ENCODE measurements around the gene MSTO1. TPM values are rescaled to one million over a fixed set of nuclear protein-coding genes. Genes with fewer than 3 reads are reported as not detected.
"Not testable (repeated sequence)": the region's sequence is repeated elsewhere in the genome, so short reads cannot be mapped to it uniquely, and the experiment has no call there.

MSTO1 gene
- total and polyA plus RNA-seq, 2 donors (not counting 1 experiment from before 2014, with no cell fraction given), result 14.9 to 21.3 TPM

- Histone ChIP-seq H3K79me2 (ENCODE audit: control insufficient read depth, insufficient read depth, low read length) (peaks cover 23% of the 10 kb centered on the region), H3K36me3 (ENCODE audit: control insufficient read depth, insufficient read depth, low read length) (no peaks in the 10 kb centered on the region)
Observed at GRCh38 chr1:155569988-155570592, 39.9 kb upstream of the MSTO1 start.

DNA sequence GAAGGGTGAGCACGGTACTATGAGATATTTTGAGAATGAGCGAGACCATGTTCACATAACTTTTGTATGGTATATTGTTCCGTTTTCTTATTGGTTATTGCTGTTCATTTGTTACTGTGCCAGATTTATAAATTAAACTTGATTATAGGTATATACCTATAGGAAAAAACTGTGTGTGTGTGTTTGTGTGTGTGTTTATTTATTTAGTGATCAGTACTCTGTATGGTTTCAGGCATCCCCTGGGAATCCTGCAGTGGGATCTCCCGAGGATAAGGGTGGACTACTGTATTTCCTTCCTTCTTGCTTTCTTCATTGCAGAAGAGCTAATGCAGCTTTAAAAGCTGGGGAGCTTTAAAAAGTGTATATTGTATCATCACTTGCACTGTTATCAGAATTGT, 39.4 kb upstream of the MSTO1 start:
- H3K27ac ChIP-seq (ENCODE audit: insufficient read depth, low read length), result no peak overlapping the region

More at GRCh38 chr1:155569988-155570592, 39.9 kb upstream of the MSTO1 start:
- Histone ChIP-seq H3K4me1 (ENCODE audit: control insufficient read depth, extremely low read depth, insufficient read depth, low read length) (no peaks in the 10 kb centered on the region), H4K20me1 (ENCODE audit: control insufficient read depth, extremely low read depth, insufficient read depth, low read length) (no peaks in the 10 kb centered on the region), H3K4me2 (ENCODE audit: extremely low read depth, insufficient read depth, low read length) (no peak overlapping the region), H3K9me3 (ENCODE audit: control insufficient read depth, insufficient read depth, low read depth, low read length) (no peaks in the 10 kb centered on the region), H3K27ac (ENCODE audit: insufficient read depth, low read length) (no peak overlapping the region), H3K4me3 (replicated peaks in 1 of 4; ENCODE audit: control extremely low read depth in 1 of 4, insufficient read depth in 1 of 4, low read depth in 3 of 4, low read length in 4 of 4) (no peak overlapping the region), H3K9ac (ENCODE audit: insufficient read depth, low read length) (no peak overlapping the region), H2AFZ (ENCODE audit: low read length) (no peak overlapping the region), H3K27me3 (ENCODE audit: control insufficient read depth, insufficient read depth, low read length) (no peaks in the 10 kb centered on the region)
- TF ChIP-seq, protein P1, sequence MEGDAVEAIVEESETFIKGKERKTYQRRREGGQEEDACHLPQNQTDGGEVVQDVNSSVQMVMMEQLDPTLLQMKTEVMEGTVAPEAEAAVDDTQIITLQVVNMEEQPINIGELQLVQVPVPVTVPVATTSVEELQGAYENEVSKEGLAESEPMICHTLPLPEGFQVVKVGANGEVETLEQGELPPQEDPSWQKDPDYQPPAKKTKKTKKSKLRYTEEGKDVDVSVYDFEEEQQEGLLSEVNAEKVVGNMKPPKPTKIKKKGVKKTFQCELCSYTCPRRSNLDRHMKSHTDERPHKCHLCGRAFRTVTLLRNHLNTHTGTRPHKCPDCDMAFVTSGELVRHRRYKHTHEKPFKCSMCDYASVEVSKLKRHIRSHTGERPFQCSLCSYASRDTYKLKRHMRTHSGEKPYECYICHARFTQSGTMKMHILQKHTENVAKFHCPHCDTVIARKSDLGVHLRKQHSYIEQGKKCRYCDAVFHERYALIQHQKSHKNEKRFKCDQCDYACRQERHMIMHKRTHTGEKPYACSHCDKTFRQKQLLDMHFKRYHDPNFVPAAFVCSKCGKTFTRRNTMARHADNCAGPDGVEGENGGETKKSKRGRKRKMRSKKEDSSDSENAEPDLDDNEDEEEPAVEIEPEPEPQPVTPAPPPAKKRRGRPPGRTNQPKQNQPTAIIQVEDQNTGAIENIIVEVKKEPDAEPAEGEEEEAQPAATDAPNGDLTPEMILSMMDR (conservative IDR thresholded peaks at IDR 0.05 in 1 of 2, IDR thresholded peaks at IDR 0.05 in 1 of 2; ENCODE audit: low read depth in 1 of 2, low read length in 2 of 2), result no peak
- TF ChIP-seq EZH2 (IDR thresholded peaks at IDR 0.05; ENCODE audit: low read length, missing control alignments), result no peak
- DNase-seq (ENCODE audit: low read depth in 2 of 2), result peak; percentile 75 to 77

DNA sequence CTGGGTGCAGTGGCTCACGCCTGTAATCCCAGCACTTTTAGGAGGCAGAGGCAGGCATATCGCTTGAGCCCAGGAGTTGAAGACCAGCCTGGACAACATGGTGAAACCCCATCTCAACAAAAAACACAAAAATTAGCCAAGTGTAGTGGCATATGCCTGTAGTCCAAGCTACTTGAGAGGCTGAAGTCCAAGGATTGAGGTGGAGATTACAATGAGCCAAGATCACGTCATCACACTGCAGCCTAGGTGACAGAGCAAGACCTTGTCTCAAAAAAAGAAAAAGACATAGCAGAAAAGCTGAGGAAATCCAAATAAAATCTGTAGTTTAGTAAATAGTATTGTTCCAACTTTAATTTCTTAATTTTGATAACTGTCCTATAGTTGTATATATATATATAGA, 35.9 kb upstream of the MSTO1 start:
- Histone ChIP-seq H3K27ac (ENCODE audit: insufficient read depth, low read length) (no peak overlapping the region), H3K4me3 (replicated peaks in 1 of 4; ENCODE audit: control extremely low read depth in 1 of 4, insufficient read depth in 1 of 4, low read depth in 3 of 4, low read length in 4 of 4) (no peak overlapping the region), H3K9me3 (ENCODE audit: control insufficient read depth, insufficient read depth, low read depth, low read length) (no peaks in the 10 kb centered on the region), H3K4me2 (ENCODE audit: extremely low read depth, insufficient read depth, low read length) (no peak overlapping the region), H3K27me3 (ENCODE audit: control insufficient read depth, insufficient read depth, low read length) (no peaks in the 10 kb centered on the region), H3K36me3 (ENCODE audit: control insufficient read depth, insufficient read depth, low read length) (no peaks in the 10 kb centered on the region), H4K20me1 (ENCODE audit: control insufficient read depth, extremely low read depth, insufficient read depth, low read length) (no peaks in the 10 kb centered on the region), H3K79me2 (ENCODE audit: control insufficient read depth, insufficient read depth, low read length) (peaks cover 2% of the 10 kb centered on the region), H3K9ac (ENCODE audit: insufficient read depth, low read length) (no peak overlapping the region), H3K4me1 (ENCODE audit: control insufficient read depth, extremely low read depth, insufficient read depth, low read length) (no peaks in the 10 kb centered on the region), H2AFZ (ENCODE audit: low read length) (no peak overlapping the region)
- no peak for TF ChIP-seq EZH2 (IDR thresholded peaks at IDR 0.05; ENCODE audit: low read length, missing control alignments)
- TF ChIP-seq, protein P1 (conservative IDR thresholded peaks at IDR 0.05 in 1 of 2, IDR thresholded peaks at IDR 0.05 in 1 of 2; ENCODE audit: low read depth in 1 of 2, low read length in 2 of 2), result no peak
- no peak for DNase-seq (ENCODE audit: low read depth in 2 of 2)

More for the DNA sequence above, 39.4 kb upstream of the MSTO1 start:
- H3K4me1 ChIP-seq (ENCODE audit: control insufficient read depth, extremely low read depth, insufficient read depth, low read length), result no peaks in the 10 kb centered on the region
- no peak overlapping the region for H3K4me3 ChIP-seq (replicated peaks in 1 of 4; ENCODE audit: control extremely low read depth in 1 of 4, insufficient read depth in 1 of 4, low read depth in 3 of 4, low read length in 4 of 4)
- H3K9ac ChIP-seq (ENCODE audit: insufficient read depth, low read length), result no peak overlapping the region
- no peak for TF ChIP-seq EZH2 (IDR thresholded peaks at IDR 0.05; ENCODE audit: low read length, missing control alignments)
- TF ChIP-seq, protein P1 (conservative IDR thresholded peaks at IDR 0.05 in 1 of 2, IDR thresholded peaks at IDR 0.05 in 1 of 2; ENCODE audit: low read depth in 1 of 2, low read length in 2 of 2), result no peak
- H3K9me3 ChIP-seq (ENCODE audit: control insufficient read depth, insufficient read depth, low read depth, low read length), result no peaks in the 10 kb centered on the region
- no peak overlapping the region for H2AFZ ChIP-seq (ENCODE audit: low read length)
- DNase-seq (ENCODE audit: low read depth in 2 of 2), result no peak
- peaks cover 18% of the 10 kb centered on the region for H3K79me2 ChIP-seq (ENCODE audit: control insufficient read depth, insufficient read depth, low read length)
- no peaks in the 10 kb centered on the region for H3K27me3 ChIP-seq (ENCODE audit: control insufficient read depth, insufficient read depth, low read length)
- H3K36me3 ChIP-seq (ENCODE audit: control insufficient read depth, insufficient read depth, low read length), result no peaks in the 10 kb centered on the region
- no peak overlapping the region for H3K4me2 ChIP-seq (ENCODE audit: extremely low read depth, insufficient read depth, low read length)
- H4K20me1 ChIP-seq (ENCODE audit: control insufficient read depth, extremely low read depth, insufficient read depth, low read length), result no peaks in the 10 kb centered on the region

- not testable (repeated sequence) for H3K4me3 ChIP-seq (replicated peaks in 1 of 4; ENCODE audit: control extremely low read depth in 1 of 4, insufficient read depth in 1 of 4, low read depth in 3 of 4, low read length in 4 of 4); H2AFZ ChIP-seq (ENCODE audit: low read length); H3K9ac ChIP-seq (ENCODE audit: insufficient read depth, low read length); H3K79me2 ChIP-seq (ENCODE audit: control insufficient read depth, insufficient read depth, low read length); H3K4me2 ChIP-seq (ENCODE audit: extremely low read depth, insufficient read depth, low read length); H3K27me3 ChIP-seq (ENCODE audit: control insufficient read depth, insufficient read depth, low read length); H3K36me3 ChIP-seq (ENCODE audit: control insufficient read depth, insufficient read depth, low read length); DNase-seq (ENCODE audit: low read depth in 2 of 2); H3K4me1 ChIP-seq (ENCODE audit: control insufficient read depth, extremely low read depth, insufficient read depth, low read length); H4K20me1 ChIP-seq (ENCODE audit: control insufficient read depth, extremely low read depth, insufficient read depth, low read length); H3K27ac ChIP-seq (ENCODE audit: insufficient read depth, low read length); H3K9me3 ChIP-seq (ENCODE audit: control insufficient read depth, insufficient read depth, low read depth, low read length)
Observed at GRCh38 chr1:155575608-155576007, 34.4 kb upstream of the MSTO1 start.

- not testable (repeated sequence) for H3K36me3 ChIP-seq (ENCODE audit: control insufficient read depth, insufficient read depth, low read length); DNase-seq (ENCODE audit: low read depth in 2 of 2); H2AFZ ChIP-seq (ENCODE audit: low read length); H3K4me1 ChIP-seq (ENCODE audit: control insufficient read depth, extremely low read depth, insufficient read depth, low read length); H3K9me3 ChIP-seq (ENCODE audit: control insufficient read depth, insufficient read depth, low read depth, low read length); H3K4me3 ChIP-seq (replicated peaks in 1 of 4; ENCODE audit: control extremely low read depth in 1 of 4, insufficient read depth in 1 of 4, low read depth in 3 of 4, low read length in 4 of 4); H3K9ac ChIP-seq (ENCODE audit: insufficient read depth, low read length); H4K20me1 ChIP-seq (ENCODE audit: control insufficient read depth, extremely low read depth, insufficient read depth, low read length); H3K4me2 ChIP-seq (ENCODE audit: extremely low read depth, insufficient read depth, low read length); H3K27me3 ChIP-seq (ENCODE audit: control insufficient read depth, insufficient read depth, low read length); H3K27ac ChIP-seq (ENCODE audit: insufficient read depth, low read length); H3K79me2 ChIP-seq (ENCODE audit: control insufficient read depth, insufficient read depth, low read length)
Observed at GRCh38 chr1:155583846-155584245, 26.2 kb upstream of the MSTO1 start.

Measured in fibroblast of lung (primary cell).